ENCODE data around the gene SLC25A42. TPM values are rescaled to one million over a fixed set of nuclear protein-coding genes. Genes with fewer than 3 reads are reported as not detected.

Gene SLC25A42
- total RNA-seq, 4 donors from 2014 or later: 2.9 to 25.7 (median 5.9) TPM

DNA sequence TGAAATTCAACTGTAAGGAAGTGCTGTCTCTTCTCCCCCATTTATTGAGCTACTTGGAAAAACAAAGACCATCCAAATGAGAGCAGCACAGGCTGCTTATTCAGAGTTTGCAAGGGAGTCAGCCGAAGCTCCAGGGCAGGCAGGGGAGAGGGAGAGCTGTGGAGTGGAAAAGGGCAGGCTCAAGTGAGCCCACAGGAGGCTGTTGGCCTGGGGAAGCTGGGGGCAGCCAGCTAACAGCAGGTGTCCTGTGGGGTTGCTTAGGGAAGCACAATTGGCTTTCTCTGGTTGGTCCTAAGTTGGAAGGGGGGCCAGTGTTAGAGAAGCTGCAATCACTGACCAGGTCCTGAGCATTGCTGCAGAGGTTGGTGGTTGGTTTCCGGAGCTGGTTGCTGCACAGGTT is 23.9 kb downstream of the SLC25A42 start:
- Histone ChIP-seq H3K36me3 (no peaks in the 10 kb centered on the region), H3K9me3 (no peaks in the 10 kb centered on the region), H3K4me1 (no peaks in the 10 kb centered on the region), H3K27me3 (no peaks in the 10 kb centered on the region), H3K4me3 (no peak overlapping the region), H3K27ac (no peak overlapping the region)
- no peak for TF ChIP-seq POLR2A (IDR thresholded peaks at IDR 0.05)
- TF ChIP-seq, protein P1, sequence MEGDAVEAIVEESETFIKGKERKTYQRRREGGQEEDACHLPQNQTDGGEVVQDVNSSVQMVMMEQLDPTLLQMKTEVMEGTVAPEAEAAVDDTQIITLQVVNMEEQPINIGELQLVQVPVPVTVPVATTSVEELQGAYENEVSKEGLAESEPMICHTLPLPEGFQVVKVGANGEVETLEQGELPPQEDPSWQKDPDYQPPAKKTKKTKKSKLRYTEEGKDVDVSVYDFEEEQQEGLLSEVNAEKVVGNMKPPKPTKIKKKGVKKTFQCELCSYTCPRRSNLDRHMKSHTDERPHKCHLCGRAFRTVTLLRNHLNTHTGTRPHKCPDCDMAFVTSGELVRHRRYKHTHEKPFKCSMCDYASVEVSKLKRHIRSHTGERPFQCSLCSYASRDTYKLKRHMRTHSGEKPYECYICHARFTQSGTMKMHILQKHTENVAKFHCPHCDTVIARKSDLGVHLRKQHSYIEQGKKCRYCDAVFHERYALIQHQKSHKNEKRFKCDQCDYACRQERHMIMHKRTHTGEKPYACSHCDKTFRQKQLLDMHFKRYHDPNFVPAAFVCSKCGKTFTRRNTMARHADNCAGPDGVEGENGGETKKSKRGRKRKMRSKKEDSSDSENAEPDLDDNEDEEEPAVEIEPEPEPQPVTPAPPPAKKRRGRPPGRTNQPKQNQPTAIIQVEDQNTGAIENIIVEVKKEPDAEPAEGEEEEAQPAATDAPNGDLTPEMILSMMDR (IDR thresholded peaks at IDR 0.05): no peak
- intact Hi-C loops (cut with DNase I; ENCODE audit: low total_unique reads): no loop called here
- no peak for DNase-seq

DNA sequence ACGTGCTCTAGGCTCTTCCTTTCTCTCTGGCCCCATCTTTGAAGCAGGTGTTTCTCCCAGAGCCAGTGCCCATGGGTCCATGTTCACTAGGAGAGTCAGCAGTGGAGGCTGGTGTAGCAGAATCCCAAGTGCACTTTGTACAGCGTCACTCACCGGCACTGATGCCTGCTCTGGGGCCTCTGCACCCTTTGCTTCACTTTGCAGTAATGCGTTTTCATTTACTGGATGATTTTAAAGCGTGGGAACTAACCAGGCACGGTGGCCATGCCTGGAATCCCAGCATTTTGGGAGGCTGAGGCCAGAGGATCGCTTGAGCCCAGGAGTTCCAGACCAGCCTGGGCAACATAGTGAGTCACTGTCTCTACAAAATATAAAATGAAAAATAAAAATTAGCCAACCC is 30.7 kb downstream of the SLC25A42 start:
- Histone ChIP-seq H3K9me3 (no peaks in the 10 kb centered on the region), H3K4me1 (no peaks in the 10 kb centered on the region), H3K27ac (no peak overlapping the region), H3K4me3 (no peak overlapping the region), H3K36me3 (no peaks in the 10 kb centered on the region), H3K27me3 (no peaks in the 10 kb centered on the region)
- intact Hi-C loops (cut with DNase I; ENCODE audit: low total_unique reads): no loop called here
- no peak for TF ChIP-seq POLR2A (IDR thresholded peaks at IDR 0.05)
- TF ChIP-seq, protein P1 (IDR thresholded peaks at IDR 0.05): no peak
- DNase-seq: no peak

DNA sequence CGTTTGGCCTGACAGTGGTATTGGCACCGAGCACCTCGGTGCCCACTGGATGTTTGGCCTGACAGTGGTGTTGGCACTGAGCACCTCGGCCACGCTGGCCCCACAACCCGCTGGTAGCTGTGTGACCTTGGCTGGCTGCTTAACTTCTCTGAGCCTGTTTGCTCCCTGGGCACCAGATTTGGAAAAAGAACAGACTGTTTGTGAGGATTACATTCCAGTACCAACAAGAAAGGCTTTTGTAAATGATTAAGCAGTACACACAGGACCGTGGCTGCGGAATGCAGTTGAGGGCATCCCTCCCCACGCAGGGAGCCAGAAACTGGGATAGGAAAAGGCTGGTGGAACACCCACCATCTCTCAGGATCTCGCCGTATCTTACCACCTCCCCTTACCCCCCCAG is 31.9 kb downstream of the SLC25A42 start:
- H3K9me3 ChIP-seq: no peaks in the 10 kb centered on the region

DNA sequence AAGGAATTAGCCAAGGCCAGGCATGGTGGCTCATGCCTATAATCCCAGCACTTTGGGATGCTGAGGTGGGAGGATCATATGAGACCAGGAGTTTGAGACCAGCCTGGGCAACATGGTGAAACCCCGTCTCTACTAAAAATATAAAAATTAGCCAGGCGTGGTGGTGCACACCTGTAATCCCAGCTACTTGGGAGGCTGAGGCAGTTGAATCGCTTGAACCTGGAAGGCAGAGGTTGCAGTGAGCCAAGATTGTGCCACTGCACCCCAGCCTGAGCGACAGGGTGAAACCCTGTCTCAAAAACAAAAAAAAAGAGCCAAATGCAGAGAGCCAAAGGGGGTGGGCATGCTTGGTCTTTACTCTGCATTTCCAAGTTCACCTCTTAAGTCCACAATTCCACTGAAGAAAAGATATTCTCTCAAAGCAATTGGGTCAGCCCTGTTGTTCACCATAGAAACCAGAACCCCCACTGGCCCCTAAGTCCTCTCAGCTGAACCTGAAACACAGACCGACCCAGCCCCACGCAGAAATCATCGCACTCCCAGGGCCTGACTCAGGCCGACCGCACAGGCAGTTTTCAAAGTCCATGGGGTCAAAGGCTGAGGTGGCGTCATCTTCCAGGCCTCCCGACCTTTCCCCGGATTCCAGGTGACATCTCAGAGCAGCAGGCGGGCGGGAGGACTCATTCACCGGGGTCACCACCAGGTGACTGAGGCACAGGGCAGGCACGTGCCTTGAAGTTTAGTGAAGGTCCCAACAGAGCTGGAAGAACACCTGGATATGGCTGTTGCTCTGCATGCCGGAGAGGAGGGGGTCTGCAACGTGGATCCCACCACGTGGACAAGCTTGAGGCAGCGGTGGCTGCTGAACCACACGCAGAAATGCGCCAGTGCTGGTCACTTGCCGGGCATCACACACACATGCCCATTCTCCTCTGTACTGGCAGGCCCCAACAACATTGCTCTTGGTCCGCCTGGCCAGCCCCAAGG is 33.1 kb downstream of the SLC25A42 start:
- intact Hi-C loops (cut with DNase I; ENCODE audit: low total_unique reads): no loop called here
- no peaks in the 10 kb centered on the region for H3K36me3 ChIP-seq
- DNase-seq: no peak
- no peak overlapping the region for H3K27ac ChIP-seq
- H3K4me3 ChIP-seq: no peak overlapping the region
- no peaks in the 10 kb centered on the region for H3K9me3 ChIP-seq
- H3K4me1 ChIP-seq: no peaks in the 10 kb centered on the region
- TF ChIP-seq, protein P1 (IDR thresholded peaks at IDR 0.05): no peak
- no peak for TF ChIP-seq POLR2A (IDR thresholded peaks at IDR 0.05)
- no peaks in the 10 kb centered on the region for H3K27me3 ChIP-seq

More for the DNA sequence above, 31.9 kb downstream of the SLC25A42 start:
- no peak overlapping the region for H3K27ac ChIP-seq
- H3K36me3 ChIP-seq: no peaks in the 10 kb centered on the region
- no peaks in the 10 kb centered on the region for H3K4me1 ChIP-seq
- H3K4me3 ChIP-seq: no peak overlapping the region
- no peak for TF ChIP-seq POLR2A (IDR thresholded peaks at IDR 0.05)
- TF ChIP-seq, protein P1 (IDR thresholded peaks at IDR 0.05): no peak
- DNase-seq: no peak
- intact Hi-C loops (cut with DNase I; ENCODE audit: low total_unique reads): no loop called here
- H3K27me3 ChIP-seq: no peaks in the 10 kb centered on the region

DNA sequence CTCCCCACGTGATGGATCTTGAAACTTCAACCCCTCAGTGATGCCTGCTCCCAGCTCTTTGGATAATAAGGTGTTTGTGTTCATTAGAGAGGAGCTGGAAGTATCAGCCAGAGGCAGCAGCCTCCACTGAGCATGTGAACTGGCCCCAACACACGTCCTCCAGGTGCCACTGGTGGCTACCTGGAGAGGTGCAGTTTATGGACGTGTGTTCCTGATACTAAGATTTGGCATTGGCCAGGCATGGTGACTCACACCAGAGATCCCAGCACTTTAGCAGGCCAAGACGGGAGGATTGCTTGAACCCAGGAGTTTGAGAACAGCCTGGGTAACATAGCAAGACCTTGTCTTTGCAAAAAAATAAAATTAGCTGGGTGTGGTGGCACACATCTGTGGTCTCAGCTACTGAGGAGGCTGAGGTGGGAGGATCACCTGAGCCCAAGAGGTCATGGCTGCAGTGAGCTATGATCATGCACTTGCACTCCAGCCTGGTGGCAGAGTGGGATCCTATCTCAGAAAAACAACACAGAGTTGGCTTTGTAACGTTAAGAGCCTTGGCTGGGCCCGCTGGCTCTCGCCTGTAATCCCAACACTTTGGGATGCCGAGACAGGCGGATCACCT is 34.4 kb downstream of the SLC25A42 start:
- no peaks in the 10 kb centered on the region for H3K27me3 ChIP-seq
- TF ChIP-seq POLR2A (IDR thresholded peaks at IDR 0.05): no peak
- TF ChIP-seq, protein P1 (IDR thresholded peaks at IDR 0.05): no peak
- no peaks in the 10 kb centered on the region for H3K4me1 ChIP-seq
- H3K9me3 ChIP-seq: no peaks in the 10 kb centered on the region
- no peaks in the 10 kb centered on the region for H3K36me3 ChIP-seq
- H3K4me3 ChIP-seq: no peak overlapping the region
- intact Hi-C loops (cut with DNase I; ENCODE audit: low total_unique reads): no loop called here
- H3K27ac ChIP-seq: no peak overlapping the region
- DNase-seq: no peak

Measured in uterus (tissue), 4 donors.